Stomach (tissue), 4 donors: ENCODE results near the gene C19orf67.

Experiments used
- CTCF ChIP-seq, 7 experiments: fragments of 450-650 bp in 4 of 7; fragments of 200-600 bp in 3 of 7; sonication (generic) in 3 of 7; IDR thresholded peaks; one replicate each; pipeline ENCODE4 v1.5.1; 2016 to 2019; ENCODE audit warnings: antibody characterized with exemption in 7 of 7, control low read depth in 2 of 7, mild to moderate bottlenecking in 1 of 7
- EP300 ChIP-seq: sonication (generic); formaldehyde crosslinking; IDR thresholded peaks from one replicate; pipeline ENCODE4 v1.6.1; 2017; ENCODE audit warnings: antibody characterized with exemption
- POLR2A ChIP-seq, 4 donors: fragments of 450-650 bp; IDR thresholded peaks; one replicate each; pipeline ENCODE4 v1.6.1; 2016; ENCODE audit warnings: antibody characterized with exemption in 4 of 4, control low read depth in 2 of 4, mild to moderate bottlenecking in 1 of 4, moderate library complexity in 1 of 4

- TF ChIP-seq EP300 (no peak), CTCF (IDR thresholded peaks at IDR 0.05) (no peak), POLR2A (IDR thresholded peaks at IDR 0.05) (no peak)
Observed at GRCh38 chr19:14120497-14120780, 34.9 kb upstream of the C19orf67 start.
